Measurements from ENCODE around the gene RYR2. TPM values are rescaled to one million over a fixed set of nuclear protein-coding genes. Genes with fewer than 3 reads are reported as not detected.

RYR2 gene
- polyA plus RNA-seq, 1 experiment, result not detected

DNA sequence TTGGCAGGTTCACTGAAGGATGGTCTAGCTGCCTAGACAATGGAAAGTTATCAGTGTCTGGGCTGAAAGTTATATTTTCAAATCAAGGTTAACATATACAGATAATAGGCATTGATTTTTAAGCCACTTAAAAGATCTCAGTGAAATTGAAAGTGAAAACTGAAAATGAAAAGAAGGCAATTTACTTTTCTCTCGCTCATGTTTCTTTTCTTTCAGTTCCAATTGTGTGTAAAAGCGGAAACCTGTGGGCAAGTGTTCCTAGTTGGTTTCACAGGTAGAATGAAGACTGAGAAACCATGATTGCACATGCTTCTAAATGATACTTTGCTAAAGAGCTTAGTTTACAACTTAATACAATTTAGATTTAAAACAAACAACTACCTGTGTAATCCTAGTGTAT, 465.0 kb downstream of the RYR2 start:
- ChIA-PET CTCF (no interaction called here), POLR2A (no interaction called here)
- H3K27ac ChIP-seq (ENCODE audit: low read depth, low read length), result no peak overlapping the region
- DNase-seq (ENCODE audit: low read depth, low spot score), result no peak
- peaks cover 5% of the 10 kb centered on the region for H3K9me3 ChIP-seq (ENCODE audit: control insufficient read depth, insufficient read depth, low read length)
- TF ChIP-seq, protein P1, sequence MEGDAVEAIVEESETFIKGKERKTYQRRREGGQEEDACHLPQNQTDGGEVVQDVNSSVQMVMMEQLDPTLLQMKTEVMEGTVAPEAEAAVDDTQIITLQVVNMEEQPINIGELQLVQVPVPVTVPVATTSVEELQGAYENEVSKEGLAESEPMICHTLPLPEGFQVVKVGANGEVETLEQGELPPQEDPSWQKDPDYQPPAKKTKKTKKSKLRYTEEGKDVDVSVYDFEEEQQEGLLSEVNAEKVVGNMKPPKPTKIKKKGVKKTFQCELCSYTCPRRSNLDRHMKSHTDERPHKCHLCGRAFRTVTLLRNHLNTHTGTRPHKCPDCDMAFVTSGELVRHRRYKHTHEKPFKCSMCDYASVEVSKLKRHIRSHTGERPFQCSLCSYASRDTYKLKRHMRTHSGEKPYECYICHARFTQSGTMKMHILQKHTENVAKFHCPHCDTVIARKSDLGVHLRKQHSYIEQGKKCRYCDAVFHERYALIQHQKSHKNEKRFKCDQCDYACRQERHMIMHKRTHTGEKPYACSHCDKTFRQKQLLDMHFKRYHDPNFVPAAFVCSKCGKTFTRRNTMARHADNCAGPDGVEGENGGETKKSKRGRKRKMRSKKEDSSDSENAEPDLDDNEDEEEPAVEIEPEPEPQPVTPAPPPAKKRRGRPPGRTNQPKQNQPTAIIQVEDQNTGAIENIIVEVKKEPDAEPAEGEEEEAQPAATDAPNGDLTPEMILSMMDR (IDR thresholded peaks at IDR 0.05; ENCODE audit: low read depth, low read length), result no peak
- no peaks in the 10 kb centered on the region for H3K27me3 ChIP-seq (ENCODE audit: control insufficient read depth, insufficient read depth, low read length)
- no peak overlapping the region for H3K4me3 ChIP-seq (ENCODE audit: low read depth, low read length)

DNA sequence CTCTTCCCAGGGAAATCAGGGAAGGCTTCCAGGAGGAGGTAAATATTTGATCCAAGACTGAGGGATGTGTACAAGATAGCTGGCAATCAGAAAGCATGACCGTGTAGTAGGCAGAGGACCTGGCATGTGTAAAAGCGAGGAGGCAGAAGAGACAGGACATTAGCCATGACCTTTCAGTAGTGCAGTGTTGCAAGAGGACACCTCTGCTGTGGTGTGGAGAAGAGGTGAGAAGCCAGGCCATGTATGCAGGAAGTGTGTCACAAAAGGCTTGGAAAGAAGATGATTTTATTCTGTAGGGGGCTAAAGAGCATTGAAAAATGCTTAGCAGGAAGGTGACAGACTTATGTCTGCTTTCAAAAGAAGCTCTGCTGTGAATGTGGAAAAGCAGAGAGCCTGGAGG, 467.8 kb downstream of the RYR2 start:
- CTCF ChIA-PET, result no interaction called here
- H3K27ac ChIP-seq (ENCODE audit: low read depth, low read length), result no peak overlapping the region
- TF ChIP-seq, protein P1 (IDR thresholded peaks at IDR 0.05; ENCODE audit: low read depth, low read length), result no peak
- no peak overlapping the region for H3K4me3 ChIP-seq (ENCODE audit: low read depth, low read length)
- no peaks in the 10 kb centered on the region for H3K27me3 ChIP-seq (ENCODE audit: control insufficient read depth, insufficient read depth, low read length)
- DNase-seq (ENCODE audit: low read depth, low spot score), result no peak
- no peaks in the 10 kb centered on the region; the same call in 1 of the 2 replicates for H3K9me3 ChIP-seq (ENCODE audit: control insufficient read depth, insufficient read depth, low read length)
- POLR2A ChIA-PET, result no interaction called here

DNA sequence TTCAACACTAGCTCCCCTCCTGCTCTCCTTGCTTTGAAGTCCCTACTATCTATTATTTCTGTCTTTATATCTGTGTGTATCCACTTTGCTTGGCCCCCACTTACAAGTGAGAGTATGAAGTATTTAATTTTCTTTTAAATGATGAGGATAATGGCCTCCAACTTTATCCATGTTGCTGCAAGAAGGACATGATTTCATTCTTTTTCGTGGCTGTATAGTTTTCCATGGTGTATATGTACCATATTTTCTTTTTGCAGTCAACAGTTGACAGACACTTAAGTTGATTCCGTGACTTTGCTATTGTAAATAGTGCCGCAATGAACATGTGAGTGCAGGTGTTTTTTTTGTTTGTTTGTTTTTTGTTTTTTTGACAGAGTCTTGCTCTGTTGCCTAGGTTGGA, 483.1 kb downstream of the RYR2 start:
- ChIA-PET POLR2A (no interaction called here), CTCF (no interaction called here)
- Histone ChIP-seq H3K27me3 (ENCODE audit: control insufficient read depth, insufficient read depth, low read length) (no peaks in the 10 kb centered on the region), H3K27ac (ENCODE audit: low read depth, low read length) (no peak overlapping the region), H3K9me3 (ENCODE audit: control insufficient read depth, insufficient read depth, low read length) (peaks cover 7% of the 10 kb centered on the region; the same call in 1 of the 2 replicates), H3K4me3 (ENCODE audit: low read depth, low read length) (no peak overlapping the region)
- no peak for DNase-seq (ENCODE audit: low read depth, low spot score)
- TF ChIP-seq, protein P1 (IDR thresholded peaks at IDR 0.05; ENCODE audit: low read depth, low read length), result no peak

DNA sequence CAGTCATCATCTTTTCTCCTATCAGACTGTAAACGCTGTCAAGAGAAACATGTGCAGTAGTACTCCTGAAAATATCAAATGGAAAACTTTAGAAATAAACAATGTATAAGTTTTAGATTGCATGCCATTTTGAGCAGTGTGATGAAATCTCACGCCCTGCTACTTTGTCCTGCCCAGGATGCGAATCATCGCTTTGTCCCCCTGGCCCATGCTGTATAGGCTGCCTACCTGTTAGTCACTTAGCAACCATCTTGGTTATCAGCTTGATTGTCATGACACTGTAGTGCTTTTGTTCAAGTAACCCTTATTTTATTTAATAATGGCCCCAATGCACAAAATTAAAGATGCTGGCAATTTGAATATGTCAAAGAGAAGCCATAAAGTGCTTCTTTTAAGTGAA, 485.8 kb downstream of the RYR2 start:
- DNase-seq (ENCODE audit: low read depth, low spot score), result no peak
- Histone ChIP-seq H3K9me3 (ENCODE audit: control insufficient read depth, insufficient read depth, low read length) (0 out of 2 replicates have a peak, but pooled peaks cover 3% of the 10 kb centered on the region), H3K27me3 (ENCODE audit: control insufficient read depth, insufficient read depth, low read length) (no peaks in the 10 kb centered on the region), H3K4me3 (ENCODE audit: low read depth, low read length) (no peak overlapping the region), H3K27ac (ENCODE audit: low read depth, low read length) (no peak overlapping the region)
- POLR2A ChIA-PET, result no interaction called here
- TF ChIP-seq, protein P1 (IDR thresholded peaks at IDR 0.05; ENCODE audit: low read depth, low read length), result no peak
- CTCF ChIA-PET, result no interaction called here

- TF ChIP-seq, protein P1 (IDR thresholded peaks at IDR 0.05; ENCODE audit: low read depth, low read length), result no peak
- no peak for DNase-seq (ENCODE audit: low read depth, low spot score)
- Histone ChIP-seq H3K9me3 (ENCODE audit: control insufficient read depth, insufficient read depth, low read length) (0 out of 2 replicates have a peak, but pooled peaks cover 3% of the 10 kb centered on the region), H3K27ac (ENCODE audit: low read depth, low read length) (no peak overlapping the region), H3K27me3 (ENCODE audit: control insufficient read depth, insufficient read depth, low read length) (no peaks in the 10 kb centered on the region), H3K4me3 (ENCODE audit: low read depth, low read length) (no peak overlapping the region)
- CTCF ChIA-PET, result no interaction called here
- POLR2A ChIA-PET, result no interaction called here
These were observed 486.6 kb downstream of the RYR2 start for GRCh38 chr1:237528545-237528944.

Measured in AG04450 (cell line).